ENCODE measurements around the gene CLEC19A. TPM values are rescaled to one million over a fixed set of nuclear protein-coding genes. Genes with fewer than 3 reads are reported as not detected.

The CLEC19A gene
- total RNA-seq = not detected
- polyA plus RNA-seq = not detected

- 77% methylated on average over 2 of the region's 2 CpGs for WGBS
- H3K27ac ChIP-seq (ENCODE audit: low read depth) = no peak within 1 kb of the TSS
- H3K36me3 ChIP-seq (ENCODE audit: insufficient read depth) = no peaks in the 10 kb centered on the region
- no peaks in the 10 kb centered on the region for H3K4me1 ChIP-seq (ENCODE audit: insufficient read depth)
- DNase-seq (ENCODE audit: extremely low spot score) = no peak
- H3K4me3 ChIP-seq (ENCODE audit: low read depth, low read length) = no peak within 1 kb of the TSS
These were observed at the start of gene CLEC19A for GRCh38 chr16:19285431-19285830. CLEC19A (plus strand) TSS chr16:19285731; CDS start chr16:19285852, 121 bp downstream.

GRCh38 chr16:19235886-19236285 lies 49.6 kb upstream of the CLEC19A start:
- Histone ChIP-seq H3K4me1 (ENCODE audit: insufficient read depth) (no peaks in the 10 kb centered on the region), H3K27ac (ENCODE audit: low read depth) (no peak overlapping the region), H3K4me3 (ENCODE audit: low read depth, low read length) (no peak overlapping the region), H3K36me3 (ENCODE audit: insufficient read depth) (no peaks in the 10 kb centered on the region)
- DNase-seq (ENCODE audit: extremely low spot score) = no peak
- WGBS = 93% methylated on average over 4 of the region's 4 CpGs

- WGBS = 79% methylated on average over 4 of the region's 4 CpGs
- Histone ChIP-seq H3K36me3 (ENCODE audit: insufficient read depth) (no peaks in the 10 kb centered on the region), H3K4me3 (ENCODE audit: low read depth, low read length) (no peak overlapping the region), H3K4me1 (ENCODE audit: insufficient read depth) (no peaks in the 10 kb centered on the region), H3K27ac (ENCODE audit: low read depth) (no peak overlapping the region)
- DNase-seq (ENCODE audit: extremely low spot score) = no peak
These were observed 48.8 kb upstream of the CLEC19A start for GRCh38 chr16:19236561-19237209.

GRCh38 chr16:19238406-19238805 lies 47.1 kb upstream of the CLEC19A start:
- Histone ChIP-seq H3K27ac (ENCODE audit: low read depth) (no peak overlapping the region), H3K36me3 (ENCODE audit: insufficient read depth) (no peaks in the 10 kb centered on the region), H3K4me3 (ENCODE audit: low read depth, low read length) (no peak overlapping the region), H3K4me1 (ENCODE audit: insufficient read depth) (no peaks in the 10 kb centered on the region)
- no peak for DNase-seq (ENCODE audit: extremely low spot score)
- WGBS = 80% methylated on average over 4 of the region's 4 CpGs

DNA sequence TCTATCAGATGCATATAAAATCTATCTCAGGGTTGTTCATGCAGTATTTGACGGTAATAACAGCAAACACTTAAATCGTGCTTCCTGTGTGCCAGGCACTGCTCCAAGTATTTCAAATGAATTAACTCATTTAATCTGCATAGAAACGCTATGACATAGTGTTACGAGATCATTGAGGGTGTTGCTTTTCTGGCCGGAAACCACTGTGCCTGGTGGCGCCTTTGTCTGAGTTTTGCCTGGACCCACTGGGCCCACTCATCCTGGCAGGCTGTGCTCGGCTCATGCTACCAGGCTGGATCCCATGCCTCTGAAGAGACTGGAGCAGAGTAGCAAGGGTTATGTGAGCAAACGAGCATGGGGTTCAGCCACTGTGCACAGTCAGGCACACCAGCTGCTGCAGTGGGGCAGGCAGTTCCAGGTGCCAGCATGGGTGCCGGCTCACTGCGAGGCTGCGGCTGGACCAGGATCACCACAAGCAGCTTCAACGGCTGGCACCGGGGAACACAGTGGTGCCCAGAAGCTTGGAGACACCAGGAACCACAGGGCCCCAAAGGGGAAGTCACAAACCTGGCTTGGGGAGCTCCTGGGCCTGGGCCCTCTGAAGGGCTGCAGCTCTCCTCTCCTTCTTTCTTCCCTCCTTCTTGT lies 45.9 kb upstream of the CLEC19A start:
- Histone ChIP-seq H3K4me3 (ENCODE audit: low read depth, low read length) (no peak overlapping the region), H3K4me1 (ENCODE audit: insufficient read depth) (no peaks in the 10 kb centered on the region), H3K36me3 (ENCODE audit: insufficient read depth) (no peaks in the 10 kb centered on the region), H3K27ac (ENCODE audit: low read depth) (no peak overlapping the region)
- WGBS = 93% methylated on average over 13 of the region's 13 CpGs
- no peak for DNase-seq (ENCODE audit: extremely low spot score)

DNA sequence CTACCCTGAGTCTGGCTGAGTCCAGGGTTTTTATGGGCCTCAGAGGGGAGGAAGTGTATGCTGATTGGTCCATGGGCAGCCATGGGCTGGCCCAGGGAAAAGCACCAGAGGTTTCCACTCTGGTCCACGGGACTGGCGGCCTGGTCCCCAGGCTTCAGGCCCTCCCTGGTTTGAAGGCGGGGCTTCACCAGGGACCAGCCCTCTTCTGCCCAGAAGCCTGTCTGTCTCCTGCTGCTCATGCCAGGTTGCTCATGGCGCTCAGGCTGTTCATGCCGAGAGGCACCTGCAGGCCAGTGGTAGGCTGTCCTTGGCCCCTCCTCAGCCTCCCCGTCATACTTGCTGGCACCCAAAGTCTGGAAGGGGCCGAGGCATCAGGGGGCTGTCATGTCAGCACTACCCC lies 45.0 kb upstream of the CLEC19A start:
- no peaks in the 10 kb centered on the region for H3K4me1 ChIP-seq (ENCODE audit: insufficient read depth)
- H3K4me3 ChIP-seq (ENCODE audit: low read depth, low read length) = no peak overlapping the region
- 92% methylated on average over 7 of the region's 7 CpGs for WGBS
- no peak for DNase-seq (ENCODE audit: extremely low spot score)
- no peak overlapping the region for H3K27ac ChIP-seq (ENCODE audit: low read depth)
- no peaks in the 10 kb centered on the region for H3K36me3 ChIP-seq (ENCODE audit: insufficient read depth)

DNA sequence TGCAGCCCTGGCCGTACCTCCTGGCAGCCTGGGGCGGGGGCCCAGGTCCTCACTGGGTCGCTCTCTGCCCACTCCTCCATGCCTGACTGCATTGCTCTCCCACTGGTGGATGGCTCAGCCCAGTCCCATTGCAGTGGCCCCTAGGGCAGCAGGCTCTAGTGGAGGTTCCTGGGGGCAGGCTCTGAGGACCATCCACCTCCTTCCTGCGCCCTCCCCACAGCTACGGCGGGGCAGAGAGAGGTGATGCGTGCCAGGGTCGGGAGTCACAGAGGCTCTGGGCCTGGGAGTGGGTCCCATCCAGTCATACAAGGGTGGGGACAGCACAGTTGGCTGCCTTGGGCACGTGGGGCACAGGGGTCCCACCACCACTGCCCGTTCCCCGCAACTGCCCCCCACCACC lies 44.0 kb upstream of the CLEC19A start:
- no peaks in the 10 kb centered on the region for H3K36me3 ChIP-seq (ENCODE audit: insufficient read depth)
- DNase-seq (ENCODE audit: extremely low spot score) = no peak
- no peaks in the 10 kb centered on the region for H3K4me1 ChIP-seq (ENCODE audit: insufficient read depth)
- WGBS = 93% methylated on average over 11 of the region's 11 CpGs
- H3K27ac ChIP-seq (ENCODE audit: low read depth) = no peak overlapping the region
- H3K4me3 ChIP-seq (ENCODE audit: low read depth, low read length) = no peak overlapping the region

DNA sequence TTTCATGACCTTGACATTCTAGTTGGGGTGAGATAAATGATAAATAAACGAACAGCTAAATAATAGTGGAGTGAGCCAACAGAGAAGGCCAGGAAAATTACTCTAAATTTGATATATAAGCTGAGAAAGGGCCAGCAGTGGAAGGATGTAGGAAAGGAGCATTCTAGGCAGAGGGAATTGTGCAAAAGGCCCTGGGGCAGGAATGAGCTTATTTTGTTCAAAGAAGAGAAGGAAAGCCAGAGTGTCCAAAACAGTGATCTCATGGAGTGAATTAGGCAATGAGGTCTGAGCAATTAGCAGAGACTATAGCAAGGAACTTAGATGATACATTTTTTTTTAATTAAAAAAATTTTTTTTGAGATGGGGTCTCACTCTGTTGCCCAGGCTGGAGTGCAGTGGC lies 43.3 kb upstream of the CLEC19A start:
- 22% methylated on average over 1 of the region's 1 CpG for WGBS
- Histone ChIP-seq H3K36me3 (ENCODE audit: insufficient read depth) (no peaks in the 10 kb centered on the region), H3K4me3 (ENCODE audit: low read depth, low read length) (no peak overlapping the region), H3K27ac (ENCODE audit: low read depth) (no peak overlapping the region), H3K4me1 (ENCODE audit: insufficient read depth) (no peaks in the 10 kb centered on the region)
- no peak for DNase-seq (ENCODE audit: extremely low spot score)

- no peak for DNase-seq (ENCODE audit: extremely low spot score)
- Histone ChIP-seq H3K4me1 (ENCODE audit: insufficient read depth) (no peaks in the 10 kb centered on the region), H3K36me3 (ENCODE audit: insufficient read depth) (no peaks in the 10 kb centered on the region), H3K27ac (ENCODE audit: low read depth) (no peak overlapping the region), H3K4me3 (ENCODE audit: low read depth, low read length) (no peak overlapping the region)
- WGBS = 76% methylated on average over 3 of the region's 3 CpGs
These were observed 42.5 kb upstream of the CLEC19A start for GRCh38 chr16:19242987-19243575.

GRCh38 chr16:19245326-19245925 lies 40.1 kb upstream of the CLEC19A start:
- DNase-seq (ENCODE audit: extremely low spot score) = no peak
- no peak overlapping the region for H3K4me3 ChIP-seq (ENCODE audit: low read depth, low read length)
- WGBS = 77% methylated on average over 8 of the region's 8 CpGs
- H3K27ac ChIP-seq (ENCODE audit: low read depth) = no peak overlapping the region
- H3K36me3 ChIP-seq (ENCODE audit: insufficient read depth) = no peaks in the 10 kb centered on the region
- H3K4me1 ChIP-seq (ENCODE audit: insufficient read depth) = no peaks in the 10 kb centered on the region

GRCh38 chr16:19252904-19253303 lies 32.6 kb upstream of the CLEC19A start:
- WGBS = 72% methylated on average over 2 of the region's 2 CpGs
- Histone ChIP-seq H3K36me3 (ENCODE audit: insufficient read depth) (no peaks in the 10 kb centered on the region), H3K4me3 (ENCODE audit: low read depth, low read length) (no peak overlapping the region), H3K27ac (ENCODE audit: low read depth) (no peak overlapping the region), H3K4me1 (ENCODE audit: insufficient read depth) (no peaks in the 10 kb centered on the region)
- DNase-seq (ENCODE audit: extremely low spot score) = no peak

- no peak for DNase-seq (ENCODE audit: extremely low spot score)
- no peaks in the 10 kb centered on the region for H3K36me3 ChIP-seq (ENCODE audit: insufficient read depth)
- H3K4me1 ChIP-seq (ENCODE audit: insufficient read depth) = no peaks in the 10 kb centered on the region
- H3K4me3 ChIP-seq (ENCODE audit: low read depth, low read length) = no peak overlapping the region
- H3K27ac ChIP-seq (ENCODE audit: low read depth) = no peak overlapping the region
- 74% methylated on average over 4 of the region's 4 CpGs for WGBS
These were observed 30.9 kb upstream of the CLEC19A start for GRCh38 chr16:19254611-19255010.

DNA sequence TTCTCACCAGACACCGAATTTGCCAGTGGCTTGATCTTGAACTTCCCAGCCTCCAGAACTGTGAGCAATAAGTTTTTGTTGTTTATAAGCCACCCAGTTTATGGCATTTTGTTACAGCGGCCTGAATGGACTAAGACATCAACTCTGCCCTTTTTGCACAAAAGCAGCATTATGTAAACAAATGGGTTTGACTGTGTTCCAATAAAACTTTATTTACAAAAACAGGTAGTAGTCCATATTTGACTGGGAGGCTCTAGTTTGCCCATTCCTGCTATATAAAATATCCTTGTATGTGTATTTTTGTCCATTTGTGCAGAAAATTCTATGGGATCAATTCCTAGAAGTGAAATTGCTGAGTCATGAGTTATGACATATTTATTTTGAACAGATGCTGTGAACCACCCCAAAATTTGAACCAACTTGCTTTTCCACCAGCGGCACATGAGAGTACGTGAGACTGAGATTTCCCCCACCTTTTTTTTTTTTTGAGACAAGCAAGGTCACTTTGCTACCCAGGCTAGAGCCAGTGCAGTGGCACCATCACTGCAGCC lies 21.3 kb upstream of the CLEC19A start:
- H3K4me3 ChIP-seq (ENCODE audit: low read depth, low read length) = no peak overlapping the region
- 88% methylated on average over 4 of the region's 4 CpGs for WGBS
- H3K27ac ChIP-seq (ENCODE audit: low read depth) = no peak overlapping the region
- no peaks in the 10 kb centered on the region for H3K4me1 ChIP-seq (ENCODE audit: insufficient read depth)
- peaks cover 4% of the 10 kb centered on the region for H3K36me3 ChIP-seq (ENCODE audit: insufficient read depth)
- DNase-seq (ENCODE audit: extremely low spot score) = no peak

Measured in urinary bladder (tissue), 4 donors.